Stimulated activated CD8-positive, alpha-beta memory T cell treated with anti-CD3 and anti-CD28 coated beads, Interleukin-15, amount 100 ng/mL, for 48 hours (primary cell): ENCODE results near the gene ANKRD6.

Experiments used
- DNase-seq, 2 donors: peaks; one replicate each; pipeline ENCODE4 v3.0.0-alpha.2; 2020; ENCODE audit warnings: low read depth in 2 of 2

The ANKRD6 gene

DNA sequence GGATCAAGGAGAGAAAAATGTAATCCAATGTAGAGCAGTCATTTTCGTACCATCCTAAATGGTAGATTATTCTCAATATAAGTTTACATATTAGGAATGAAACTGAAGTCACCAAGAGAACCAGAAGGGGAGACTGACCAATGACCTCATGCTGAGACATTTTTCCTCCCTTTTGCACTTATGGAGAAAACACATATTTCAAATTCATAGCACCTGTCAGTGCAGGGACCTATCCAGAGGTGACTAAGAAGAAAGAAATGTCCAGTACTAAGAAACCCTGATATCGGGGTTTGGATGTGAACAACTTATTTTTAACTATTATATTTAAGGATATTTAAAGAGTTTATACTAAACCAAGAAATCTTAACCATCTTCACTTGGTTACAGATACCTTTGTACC lies 222.2 kb downstream of the ANKRD6 start:
- DNase-seq = no peak

DNA sequence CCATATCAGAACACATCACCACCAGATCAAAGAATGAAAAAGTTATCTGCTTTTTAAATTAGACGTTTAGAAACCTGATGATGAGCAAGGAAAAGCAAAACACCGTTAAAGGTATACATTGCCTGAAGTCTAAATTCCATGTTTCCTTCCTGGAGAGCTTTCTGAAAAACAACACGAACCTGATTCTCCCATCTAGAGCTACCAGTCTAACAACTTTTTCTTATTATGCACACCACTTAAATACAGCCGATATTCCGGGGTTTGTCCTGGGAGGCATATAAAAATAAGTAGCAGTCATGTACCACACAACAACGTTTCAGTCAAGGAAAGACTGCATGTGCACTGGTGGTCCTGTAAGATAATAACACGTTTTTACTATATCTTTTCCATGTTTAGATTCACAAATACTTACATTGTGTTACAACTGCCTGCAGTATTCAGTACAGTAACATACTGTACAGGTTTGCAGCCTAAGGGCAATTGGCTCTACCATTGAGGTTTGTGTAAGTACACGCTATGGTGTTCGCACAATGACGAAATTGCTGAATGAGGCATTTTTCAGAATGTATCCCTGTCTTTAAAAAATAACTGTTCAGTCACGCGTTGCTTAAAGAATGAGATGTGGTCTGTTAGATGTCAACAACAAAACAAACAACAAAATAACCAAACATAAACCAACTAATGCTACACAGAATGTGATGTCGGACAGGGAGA lies 224.7 kb downstream of the ANKRD6 start:
- DNase-seq = no peak

DNA sequence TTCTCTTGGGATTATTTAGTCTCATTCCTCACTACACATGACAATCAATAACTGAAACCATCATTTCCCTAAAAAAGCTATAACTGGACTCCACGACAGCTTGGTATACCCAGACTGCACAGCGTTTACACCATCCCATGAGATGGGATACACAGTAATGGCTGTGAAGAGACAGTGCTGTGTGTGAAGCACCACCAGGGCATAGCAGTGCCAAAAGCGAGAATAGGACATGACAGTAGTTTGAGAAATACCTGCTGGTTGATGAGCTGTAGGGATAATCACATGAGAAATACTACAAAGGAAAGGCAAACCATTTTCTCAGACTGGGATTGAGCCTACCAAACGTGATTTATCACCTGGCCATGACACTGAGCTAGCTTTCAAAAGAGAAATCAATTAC lies 228.0 kb downstream of the ANKRD6 start:
- DNase-seq = no peak

DNA sequence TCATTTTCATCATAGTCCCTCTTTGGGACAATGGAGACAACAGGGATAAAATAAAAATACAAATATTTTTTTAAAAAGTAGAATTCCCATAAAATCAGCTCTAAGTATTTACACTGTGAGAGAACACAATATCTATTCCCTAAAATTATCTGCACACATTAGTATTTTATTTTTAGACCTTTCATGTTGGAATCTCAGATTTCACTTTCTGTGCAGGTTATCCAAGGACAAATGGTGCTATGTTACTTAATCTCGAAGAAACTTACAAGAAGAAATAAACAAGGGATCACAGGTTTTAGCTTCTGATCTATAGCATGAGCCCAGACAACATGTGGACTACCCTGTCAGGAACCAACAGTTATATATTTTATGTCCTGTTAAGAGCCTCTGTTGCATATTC lies 228.6 kb downstream of the ANKRD6 start:
- DNase-seq = no peak

DNA sequence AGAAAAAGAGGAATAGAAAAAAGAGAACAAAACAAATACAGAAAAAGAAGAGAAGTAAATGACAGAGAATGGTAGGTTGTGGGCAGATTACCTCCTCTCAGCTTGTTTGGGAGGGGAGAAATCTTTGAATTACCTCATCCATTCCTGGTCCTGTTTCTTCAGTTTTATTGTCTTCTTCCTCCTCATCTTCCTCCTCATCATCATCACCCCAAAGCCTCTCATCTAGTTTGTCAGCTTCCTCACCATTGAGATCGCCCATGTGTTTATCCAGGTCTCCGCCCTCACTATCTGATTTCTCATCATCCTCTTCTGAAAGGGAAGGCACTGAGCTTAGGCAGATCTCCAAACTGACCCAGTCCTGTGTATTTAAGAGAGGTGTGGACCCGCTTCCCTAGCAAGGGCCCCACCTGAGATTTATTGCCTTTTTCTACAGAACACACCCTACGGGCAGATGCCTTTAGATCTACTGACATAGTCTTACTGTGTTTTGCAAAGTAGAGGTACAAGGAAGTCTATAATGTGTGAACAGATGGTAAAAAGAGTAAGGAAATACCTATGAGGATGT lies 229.8 kb downstream of the ANKRD6 start:
- no peak for DNase-seq

DNA sequence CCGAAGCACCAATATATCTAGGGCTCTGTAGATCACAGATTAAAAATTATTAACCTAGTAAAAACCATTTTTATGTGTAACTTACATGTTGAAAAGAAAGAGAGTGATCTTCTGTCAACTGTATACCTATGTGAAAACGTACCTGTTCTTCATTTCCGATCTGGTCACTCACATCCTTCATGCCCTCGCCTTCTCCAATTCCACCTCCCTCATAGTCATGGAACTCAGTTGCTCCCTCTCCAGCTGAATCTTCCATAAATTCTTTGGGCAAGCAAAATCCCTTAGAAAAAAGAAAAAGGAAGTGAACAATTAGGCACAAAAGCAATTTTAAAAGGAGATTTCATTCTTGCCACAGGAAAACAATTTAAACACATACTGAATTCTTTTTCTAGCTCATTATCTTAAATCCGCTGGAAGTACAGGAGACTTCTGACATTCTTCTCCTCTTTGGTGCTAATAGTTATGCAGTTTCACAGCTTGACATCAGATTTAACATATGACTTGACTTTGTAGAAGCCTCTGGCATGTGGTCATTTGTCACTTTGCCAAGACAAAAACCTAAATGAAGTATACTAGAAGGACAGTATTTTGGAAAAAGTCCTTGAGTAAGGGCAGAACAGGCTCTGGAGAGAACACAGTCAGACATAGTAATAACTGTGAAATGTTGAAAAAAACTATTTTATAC lies 235.1 kb downstream of the ANKRD6 start:
- DNase-seq = no peak

DNA sequence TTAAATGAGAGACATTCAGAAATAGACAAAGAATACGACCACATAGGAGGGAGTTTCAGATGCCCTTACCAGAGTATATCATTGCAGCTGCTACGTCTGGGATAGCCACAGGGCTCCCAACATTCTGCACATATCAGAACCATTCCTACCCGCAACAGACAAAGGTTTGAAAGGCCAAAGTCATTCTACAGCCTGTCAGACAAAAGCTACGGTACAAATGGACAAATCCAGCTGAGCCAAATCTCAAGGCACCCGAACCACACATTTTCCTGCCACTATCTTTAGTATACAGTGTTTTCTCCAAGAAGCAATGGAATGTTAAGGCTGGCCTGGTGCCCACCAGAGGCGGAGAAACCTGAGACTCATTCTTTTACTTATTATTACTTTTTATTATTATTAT lies 236.1 kb downstream of the ANKRD6 start:
- no peak for DNase-seq

DNA sequence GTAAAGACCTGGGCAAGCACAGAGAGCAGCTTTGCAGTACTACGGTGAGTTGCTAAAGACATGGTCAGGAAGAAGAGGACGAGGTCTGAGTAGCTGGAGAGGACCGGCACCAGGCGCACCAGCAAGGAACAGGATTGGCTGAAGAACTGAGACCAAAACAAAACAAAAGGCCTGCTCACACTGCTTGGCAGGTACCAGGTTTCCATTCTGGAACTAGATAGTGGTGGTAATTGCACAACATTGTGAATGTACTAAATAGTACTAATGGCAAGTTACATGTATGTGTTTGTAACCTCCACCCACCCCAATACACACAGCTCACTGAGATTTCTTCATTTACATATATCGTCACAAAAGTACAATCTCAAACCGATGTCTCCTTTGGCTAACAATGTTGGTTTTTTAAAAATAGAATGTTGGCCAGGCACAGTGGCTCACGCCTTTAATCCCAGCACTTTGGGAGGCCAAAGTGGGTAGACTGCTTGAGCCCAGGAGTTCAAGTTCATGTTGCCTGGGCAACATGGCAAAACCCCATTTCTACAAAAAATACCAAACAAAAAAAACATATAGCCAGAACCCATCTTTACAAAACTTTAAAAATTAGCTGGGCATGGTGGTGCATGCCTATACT lies 238.1 kb downstream of the ANKRD6 start:
- no peak for DNase-seq

DNA sequence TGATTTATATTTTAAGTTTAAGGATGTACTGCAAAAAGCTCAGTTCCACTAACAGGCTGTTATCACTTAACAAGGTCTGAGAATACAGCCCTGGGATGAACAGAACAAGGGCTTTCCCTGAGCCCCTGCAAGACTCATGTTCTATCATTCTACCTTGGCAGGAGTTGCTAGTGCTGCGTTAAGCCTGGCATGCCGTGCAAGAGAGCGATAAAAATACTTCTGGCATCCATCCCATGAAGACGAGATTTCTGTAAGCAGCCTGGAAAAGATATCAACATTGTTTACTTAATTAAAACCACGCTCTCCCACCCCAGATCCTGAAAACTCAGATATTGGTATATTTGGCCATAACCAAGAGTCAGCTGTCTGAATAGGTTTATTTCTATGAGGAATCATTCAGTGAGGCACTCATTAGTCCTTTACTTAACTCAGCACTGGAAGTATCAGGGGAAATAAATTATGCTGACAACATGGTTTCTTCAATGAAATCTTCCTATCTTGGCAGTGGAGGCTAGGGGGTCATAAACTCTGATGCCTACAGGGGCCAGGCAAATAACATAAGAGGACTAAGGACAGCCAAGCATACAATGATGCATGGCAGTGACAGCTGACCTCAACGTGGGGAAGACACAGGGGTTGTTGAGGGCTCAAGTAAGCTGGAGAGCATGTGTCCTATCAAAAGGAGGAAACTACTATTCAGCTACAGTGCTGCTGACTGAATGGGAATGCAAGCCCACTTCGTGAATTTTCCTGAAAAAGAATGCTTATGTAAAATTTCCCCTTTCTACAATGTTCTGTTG lies 243.2 kb downstream of the ANKRD6 start:
- DNase-seq = no peak

DNA sequence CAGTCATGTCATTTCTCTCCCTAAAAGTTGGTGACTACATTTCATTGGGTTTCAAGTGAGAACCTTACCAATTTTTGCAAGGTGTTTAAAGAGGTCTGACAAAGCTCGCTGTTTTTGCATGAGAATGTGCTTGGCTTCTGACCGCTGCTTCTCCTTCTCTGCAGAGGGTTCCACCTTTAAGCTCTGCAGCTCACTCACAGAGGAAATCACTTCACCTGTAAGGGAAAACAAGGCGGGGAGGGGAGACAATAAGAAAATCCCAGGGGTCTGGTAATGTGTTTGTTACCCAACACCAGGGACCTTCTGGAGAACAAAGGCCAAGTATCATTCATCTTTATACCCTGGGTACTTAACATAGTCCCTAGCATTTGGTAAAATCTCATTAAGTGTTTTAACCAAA lies 245.6 kb downstream of the ANKRD6 start:
- DNase-seq = no peak

DNA sequence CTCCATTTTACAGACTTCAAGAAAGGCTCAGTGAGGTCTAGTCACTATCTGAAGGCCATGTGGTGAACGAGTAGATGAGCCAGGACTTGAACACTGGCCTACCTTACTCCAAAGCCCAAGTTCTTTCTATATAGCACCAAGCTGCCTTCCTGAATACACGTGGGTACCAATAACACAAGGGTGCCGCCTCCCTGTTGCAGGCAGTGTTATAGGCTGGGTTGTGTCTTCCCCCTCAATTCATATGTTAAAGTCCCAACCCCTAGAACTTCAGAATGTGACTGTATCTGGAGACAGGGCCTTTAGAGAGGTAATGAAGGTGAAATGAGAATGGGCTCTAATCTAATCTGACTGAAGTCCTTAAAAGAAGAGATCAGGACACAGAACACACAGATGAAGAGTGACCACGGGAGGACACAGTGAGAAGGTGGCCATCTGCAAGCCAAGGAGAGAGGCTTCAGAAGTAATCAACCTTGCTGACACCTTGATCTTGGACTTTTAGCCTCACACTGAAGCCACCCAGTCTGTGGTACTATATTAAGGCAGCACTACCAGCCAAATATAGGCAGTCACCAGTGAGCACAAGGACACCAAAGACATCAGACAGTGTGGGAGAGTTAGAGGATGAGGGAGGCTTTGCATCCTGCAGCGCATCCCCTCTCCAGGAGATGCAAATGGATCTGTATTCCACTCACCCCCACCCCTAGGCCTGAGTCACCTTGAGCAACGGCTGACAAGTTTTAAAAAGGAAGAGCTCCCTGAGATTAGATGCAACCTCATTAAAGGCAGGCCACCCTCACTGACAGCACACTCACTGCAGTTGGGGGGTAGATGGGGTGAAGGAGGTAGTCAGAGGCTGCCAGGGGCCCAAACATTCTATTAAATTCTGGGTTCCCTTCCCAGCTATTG lies 246.5 kb downstream of the ANKRD6 start:
- DNase-seq = no peak

DNA sequence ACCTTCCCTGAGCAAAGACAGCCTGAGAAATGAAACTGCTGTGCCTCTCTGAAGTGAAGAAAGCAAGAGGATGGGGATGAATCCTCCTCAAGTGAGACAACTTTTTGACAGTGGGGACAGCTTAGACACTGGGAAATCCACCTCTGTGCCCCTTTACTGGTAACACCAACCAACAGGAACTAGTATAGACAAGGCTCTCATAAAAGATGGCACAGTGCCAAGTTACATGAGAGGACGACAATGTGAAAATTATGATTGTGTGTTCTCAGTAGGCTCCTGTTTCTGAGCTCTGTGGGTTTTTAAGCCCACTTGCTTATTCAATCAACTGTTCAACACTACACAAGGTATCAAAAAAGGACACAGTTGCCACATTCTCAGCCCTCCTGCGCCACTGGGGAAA lies 247.2 kb downstream of the ANKRD6 start:
- DNase-seq = no peak

DNA sequence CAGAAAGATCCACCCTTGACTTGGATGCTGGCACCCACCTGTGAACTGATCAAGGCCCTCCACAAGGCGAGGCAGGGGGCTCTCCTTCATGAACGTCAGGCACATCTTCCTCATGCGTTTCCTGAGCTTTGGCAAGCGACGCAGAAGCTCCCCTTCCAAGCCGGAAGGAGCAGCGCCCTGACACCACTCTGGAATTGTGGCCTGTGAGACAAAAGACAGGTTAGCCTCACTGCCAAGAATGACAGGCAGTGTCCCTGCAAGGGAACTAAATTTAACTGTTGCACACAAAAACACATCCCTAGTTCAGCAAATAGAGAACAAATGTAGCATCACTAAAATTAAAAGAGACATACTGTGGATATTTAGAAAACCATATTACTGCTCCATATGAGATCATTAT lies 247.6 kb downstream of the ANKRD6 start:
- DNase-seq = no peak

DNA sequence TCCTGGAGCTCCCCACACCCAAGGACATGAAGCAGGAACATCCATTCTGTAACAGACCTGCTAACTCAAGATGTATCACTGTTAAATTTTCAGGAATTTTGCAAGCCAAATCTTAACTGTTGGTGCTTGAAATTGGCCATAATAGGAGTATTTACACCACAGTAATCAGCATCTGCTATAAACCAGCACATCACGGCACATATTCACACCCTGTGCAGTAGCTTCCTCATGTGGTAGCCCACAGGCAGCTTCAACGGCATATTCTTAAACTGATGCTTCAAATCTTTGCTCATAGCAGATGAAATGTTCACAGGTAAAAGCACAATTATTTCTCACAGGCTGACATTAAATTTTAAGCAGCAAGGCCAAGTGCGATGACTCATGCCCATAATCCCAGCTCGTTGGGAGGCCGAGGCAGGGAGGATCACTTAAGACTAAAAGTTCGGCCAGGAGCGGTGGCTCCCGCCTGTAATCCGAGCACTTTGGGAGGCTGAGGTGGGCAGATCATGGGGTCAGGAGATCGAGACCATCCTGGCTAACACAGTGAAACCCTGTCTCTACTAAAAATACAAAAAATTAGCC lies 249.1 kb downstream of the ANKRD6 start:
- no peak for DNase-seq

DNA sequence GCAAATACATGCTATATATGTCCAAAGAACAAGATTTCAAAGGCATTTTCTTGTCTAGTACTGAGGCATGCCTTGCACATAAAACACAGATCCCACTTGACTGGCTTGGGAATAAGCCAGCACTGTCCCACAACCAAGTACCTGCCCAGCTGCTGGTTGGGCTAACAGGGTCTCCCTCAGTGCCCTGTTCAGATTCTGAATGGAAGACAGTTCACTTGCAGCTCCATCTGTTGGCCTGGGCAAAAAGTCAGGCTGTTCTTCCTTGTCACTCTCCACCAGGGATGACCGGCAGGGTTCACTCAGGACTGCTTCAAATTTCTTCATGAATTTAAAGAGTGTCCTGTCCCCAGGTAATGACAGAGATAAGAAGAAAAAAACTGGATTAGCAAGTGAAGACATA lies 250.0 kb downstream of the ANKRD6 start:
- no peak for DNase-seq
